Measurements from ENCODE around the gene TMEM253.

TMEM253 gene

DNA sequence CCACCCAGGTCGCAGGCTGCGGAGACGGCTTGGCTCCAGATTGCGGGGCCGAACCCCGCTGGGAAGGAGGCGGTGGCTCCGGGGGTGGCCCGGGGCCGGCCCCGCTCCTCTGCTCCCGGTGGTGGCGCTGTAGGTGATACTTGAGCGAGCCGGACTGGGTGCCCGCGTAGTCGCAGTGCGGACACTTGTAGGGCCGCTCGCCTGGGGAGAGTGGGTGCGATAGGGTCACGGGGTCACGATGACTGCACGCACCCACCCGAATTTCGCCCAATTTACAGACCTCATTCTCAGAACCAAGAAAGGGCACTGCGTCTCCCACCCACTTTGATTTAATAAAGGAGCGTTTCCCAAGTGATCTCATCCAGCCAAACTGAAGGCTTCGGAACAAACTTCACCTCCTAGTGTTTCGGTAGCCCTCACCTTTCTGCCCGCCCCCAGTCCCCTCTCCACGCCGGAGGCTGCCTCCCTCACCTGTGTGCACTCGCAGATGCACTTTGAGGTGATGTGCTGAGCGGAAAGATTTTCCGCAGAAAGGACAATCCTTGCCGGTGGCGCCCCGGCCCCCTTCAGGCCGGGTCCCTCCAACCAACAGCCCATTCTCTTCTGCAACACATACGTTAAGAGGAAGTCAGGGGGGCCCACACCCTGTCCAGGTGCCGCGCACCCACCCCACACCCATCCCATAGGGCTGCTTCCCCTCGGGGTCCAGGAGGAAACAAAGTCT lies 9.8 kb upstream of the TMEM253 start:
- DNase-seq: no peak

DNA sequence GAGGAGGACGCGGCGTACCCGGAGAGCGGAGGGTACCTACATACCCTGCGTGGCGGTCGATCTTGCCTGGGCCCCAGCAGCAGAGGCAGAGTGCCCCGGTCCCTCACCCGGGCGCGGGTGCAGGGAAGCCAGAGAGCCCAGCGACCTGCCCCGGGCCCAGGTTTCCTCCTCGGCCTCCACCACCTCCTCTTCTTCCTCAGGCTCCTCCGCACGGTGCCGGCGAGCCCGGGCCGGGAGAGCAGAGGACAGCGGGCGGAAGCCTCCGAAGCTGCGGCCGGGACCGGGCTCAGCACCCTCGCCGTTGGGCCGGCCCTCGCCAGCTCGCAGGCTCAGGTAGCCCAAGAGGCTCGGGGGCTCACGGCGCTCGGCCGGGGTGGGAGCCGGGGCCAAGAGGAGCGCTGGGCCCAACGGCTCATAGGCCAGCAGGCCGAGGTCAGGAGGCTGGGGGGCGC lies 9.0 kb upstream of the TMEM253 start:
- DNase-seq: no peak

DNA sequence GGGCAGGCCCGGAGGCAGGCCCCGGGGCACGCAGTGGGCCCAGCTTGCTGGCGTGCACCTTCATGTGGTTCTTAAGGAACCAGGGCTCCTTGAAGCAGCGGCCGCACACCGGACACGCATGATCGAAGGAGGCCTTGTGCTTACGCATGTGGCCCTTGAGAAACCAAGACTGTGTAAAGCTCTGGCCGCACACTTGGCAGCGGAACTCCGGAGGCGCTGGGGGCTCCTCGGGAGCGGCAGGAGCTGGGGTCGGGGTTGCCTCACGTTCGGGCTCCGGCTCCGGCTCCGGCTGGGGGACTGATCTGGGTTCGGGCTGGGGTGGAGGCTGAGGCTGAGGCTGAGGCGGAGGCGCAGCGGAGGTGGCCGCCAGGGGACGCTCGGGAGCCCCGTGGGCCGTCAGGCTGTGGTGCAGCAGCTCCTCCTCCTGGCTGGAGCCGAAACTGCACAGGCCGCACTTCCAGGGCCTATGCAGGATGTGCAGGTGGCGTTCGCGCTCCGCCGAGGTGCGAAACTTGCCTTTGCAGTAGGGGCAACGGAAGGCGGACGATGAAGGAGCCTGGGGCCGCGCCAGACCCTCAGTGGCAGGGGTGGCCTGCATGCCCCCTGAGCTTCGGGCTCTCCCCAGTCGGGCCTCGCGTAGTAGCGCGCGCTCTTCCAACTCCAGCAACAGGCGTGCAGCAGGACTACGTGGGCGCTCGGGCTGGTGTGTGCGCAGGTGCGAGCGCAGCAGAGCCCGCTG lies 8.4 kb upstream of the TMEM253 start:
- no peak for DNase-seq

DNA sequence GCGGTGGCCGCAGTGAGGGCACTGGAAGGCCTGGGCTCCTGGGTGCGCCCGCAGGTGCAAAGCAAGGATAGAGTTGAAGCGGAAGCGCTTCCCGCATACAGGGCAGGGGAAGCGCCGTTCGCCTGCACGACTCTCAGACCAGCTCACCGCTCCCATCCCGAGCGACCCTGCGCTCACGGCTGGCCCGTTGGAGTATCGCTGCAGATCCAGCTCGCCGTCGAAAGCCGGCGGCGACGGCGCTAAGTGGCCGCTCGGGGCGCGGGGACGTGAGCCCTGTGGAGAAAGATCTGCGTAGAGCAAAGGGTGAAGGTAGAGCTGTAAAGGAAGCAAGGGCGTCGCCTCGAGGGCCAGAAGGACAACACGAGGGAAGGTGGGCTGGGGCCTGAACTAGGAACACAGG lies 7.8 kb upstream of the TMEM253 start:
- DNase-seq: no peak

DNA sequence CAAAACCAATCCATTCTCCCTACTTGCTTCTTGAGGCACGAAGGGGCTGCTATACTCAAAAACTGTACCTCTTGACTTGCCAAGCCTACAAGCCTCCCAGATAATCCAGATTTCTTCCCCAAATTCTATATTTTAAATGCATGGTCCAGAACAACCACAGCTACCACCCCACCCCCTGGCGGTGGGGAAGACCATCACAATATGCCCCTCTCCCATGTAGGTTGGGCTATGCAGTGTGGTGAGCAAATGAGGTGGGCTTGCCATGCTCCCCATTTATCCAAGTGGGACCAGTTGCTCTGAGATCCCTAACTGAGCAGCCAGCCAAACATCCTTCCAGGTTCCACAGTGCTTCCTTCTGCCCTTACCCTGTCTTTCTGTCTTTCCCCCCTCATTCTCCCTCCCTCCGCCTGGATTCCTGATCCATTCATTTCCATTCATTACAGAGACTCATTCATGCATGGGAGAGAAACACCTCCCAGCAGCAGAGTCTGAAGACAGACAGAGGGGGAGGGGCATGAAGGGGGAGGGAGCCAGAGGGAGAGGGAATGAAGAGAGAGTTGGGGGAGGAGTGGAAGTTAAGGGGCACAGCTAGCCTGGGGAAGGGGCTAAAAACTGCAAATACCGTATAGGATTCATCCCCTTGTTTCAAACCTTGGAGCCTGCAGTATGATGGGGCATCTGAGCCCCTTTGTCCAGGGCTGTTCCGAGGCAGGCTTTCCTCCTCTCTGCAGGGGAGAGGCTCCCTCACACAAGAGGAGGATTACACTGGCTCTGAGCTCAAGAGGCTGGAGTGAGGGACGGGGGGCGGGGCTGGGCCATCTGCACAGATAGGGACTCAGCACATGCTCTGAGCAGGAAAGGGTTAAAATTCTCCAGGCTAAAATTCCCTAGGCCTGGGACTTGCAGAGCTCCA lies 6.8 kb upstream of the TMEM253 start:
- no peak for DNase-seq

DNA sequence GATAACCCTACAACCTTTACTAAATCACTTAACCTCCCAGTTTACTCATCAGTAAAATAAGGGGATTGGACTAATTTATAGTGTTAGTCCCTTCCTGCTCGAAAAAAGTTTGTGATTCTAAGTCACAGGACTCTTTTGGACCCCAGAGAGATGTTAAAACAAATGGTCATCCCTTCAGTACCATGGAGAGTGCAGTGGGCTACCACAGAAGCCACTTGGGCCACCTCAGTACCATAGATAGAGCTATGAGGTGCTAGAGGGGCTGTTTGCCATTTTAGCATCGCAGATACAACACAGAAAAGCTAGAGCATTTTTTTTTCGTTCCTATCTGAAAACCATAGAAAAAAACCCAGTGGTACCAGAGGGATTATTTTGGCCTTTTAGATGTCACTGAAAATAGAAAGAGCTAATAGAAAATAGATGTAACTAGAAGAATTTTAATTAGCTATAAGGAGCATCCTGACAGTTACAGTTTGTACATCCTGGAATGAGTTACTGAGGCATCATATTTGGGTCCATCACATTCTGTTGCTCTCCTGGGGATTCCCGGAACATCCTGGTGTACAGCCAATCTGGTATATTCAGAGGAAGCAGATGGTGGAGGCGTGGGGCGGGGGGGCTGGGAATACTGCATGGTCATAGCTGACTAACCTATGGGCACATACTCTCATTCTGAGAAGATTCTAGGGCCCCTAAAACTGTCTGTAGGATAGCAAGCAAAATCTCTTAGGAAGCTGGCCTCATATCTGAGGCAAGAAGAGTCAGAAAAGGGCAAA lies 5.2 kb upstream of the TMEM253 start:
- no peak for DNase-seq

DNA sequence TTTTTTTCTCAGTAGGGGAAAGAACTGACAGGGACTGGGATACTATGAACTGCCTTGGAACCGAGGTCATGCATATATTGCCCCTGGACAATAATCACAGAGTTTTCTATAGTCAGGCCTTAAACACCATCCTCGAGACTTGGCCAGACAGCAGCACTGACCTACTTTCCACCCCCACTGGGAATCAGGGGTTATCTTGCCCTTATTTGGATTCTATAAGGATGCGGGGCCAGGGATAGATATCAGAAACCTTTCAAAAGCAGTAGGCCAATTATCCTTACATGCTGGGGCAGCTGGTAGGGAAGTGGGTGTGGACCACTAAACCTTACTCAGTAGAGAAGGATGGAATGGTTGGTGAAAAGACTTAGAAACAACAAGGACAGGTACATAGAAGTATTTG lies 4.4 kb upstream of the TMEM253 start:
- no peak for DNase-seq

DNA sequence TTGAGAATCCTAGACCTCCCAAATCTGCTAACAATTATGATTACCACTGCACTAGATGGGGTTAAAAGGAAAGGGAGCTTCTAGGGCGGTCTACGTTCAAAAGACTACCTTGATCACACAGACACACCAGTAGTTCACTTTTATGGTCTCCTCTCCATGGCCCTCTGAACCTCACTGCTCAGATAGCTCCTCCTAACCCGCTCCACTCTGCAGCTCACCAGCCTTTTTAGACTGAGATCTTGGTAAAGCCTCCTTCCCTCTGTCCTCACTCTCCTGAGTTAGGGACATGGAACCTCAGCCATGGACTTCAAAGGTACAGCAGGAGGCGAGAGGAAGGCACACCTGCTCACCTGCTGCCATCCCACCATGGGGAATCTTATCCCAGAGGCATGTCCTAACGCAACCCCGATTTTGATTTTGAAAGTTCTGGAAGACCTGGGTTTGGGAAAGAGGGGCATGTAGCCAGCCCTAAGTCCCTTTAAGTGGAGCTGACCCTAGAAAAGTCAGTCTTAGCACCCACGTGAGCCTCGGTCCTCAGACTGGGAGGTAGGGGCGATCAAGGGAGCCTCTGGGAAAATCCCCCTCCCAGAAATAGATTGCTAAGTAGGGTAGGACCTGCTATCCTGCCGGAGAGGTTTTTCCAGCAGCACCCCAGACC lies 3.8 kb upstream of the TMEM253 start:
- no peak for DNase-seq

DNA sequence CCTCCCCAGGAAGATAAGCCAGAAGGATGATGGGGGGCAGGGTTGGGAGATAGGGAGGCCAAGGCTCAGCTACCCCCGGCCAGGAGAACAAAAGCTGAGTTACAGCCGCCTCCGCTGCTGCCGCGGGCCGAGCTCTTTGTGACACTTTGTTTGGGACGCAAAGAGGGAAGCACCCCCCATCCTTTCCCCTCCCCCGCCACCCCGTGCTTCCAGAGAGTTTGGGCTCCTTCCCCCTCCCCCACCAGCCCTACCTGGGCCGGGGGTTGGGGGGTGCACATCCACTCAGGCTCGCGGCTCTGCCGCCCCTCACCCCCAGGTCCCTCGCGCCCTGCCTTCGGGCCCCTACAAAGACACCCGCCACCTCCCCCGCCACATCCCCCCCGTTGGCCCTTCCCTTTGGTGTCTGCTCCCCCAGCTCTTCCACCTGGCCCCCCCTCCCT lies 3.2 kb upstream of the TMEM253 start:
- DNase-seq: no peak

DNA sequence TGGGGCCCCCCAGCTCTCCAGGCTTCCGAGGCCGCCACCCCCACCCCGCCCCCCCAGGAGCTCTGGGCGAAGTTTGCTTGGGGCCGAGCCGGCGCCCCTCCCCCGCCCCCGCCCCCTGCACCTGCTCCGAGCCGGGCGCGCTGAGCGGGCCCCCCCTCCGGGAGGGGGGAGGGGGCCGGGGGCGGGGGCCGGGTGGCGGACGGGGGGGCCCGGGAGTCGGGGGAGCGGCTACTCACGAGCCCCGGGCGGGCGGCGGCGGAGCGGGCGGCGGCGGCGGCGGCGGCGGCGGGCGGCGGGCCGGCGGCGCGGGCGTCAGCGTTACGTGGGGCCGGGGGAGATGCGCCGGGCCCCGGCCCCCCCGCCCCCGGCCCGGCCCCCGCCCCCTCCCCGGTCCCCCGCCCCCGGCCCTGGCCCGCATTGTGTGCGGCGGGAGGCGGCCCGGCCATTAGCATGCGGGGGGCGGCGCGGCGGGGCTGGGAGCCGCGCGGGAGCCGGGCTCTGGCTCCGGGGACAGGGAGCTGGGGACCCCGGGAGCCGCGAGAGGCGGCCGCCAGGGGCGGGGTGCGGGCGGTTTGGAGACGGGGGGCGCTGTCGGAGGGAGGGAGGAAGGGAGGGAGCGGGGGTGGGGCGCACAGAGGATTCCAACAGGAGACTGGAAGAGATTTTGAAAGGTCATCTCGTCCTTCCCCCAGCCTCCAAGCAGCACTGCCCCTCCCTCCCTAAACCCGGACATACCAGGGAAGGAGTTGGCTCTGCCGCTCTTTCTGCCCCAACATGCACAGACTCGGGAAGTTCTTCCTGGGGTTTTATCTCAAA lies 2.6 kb upstream of the TMEM253 start, which contains the start of gene ZNF219:
TSS of gene ZNF219 (minus strand) at position 580 of the 816 bp plus-strand sequence. CDS start 5,064 bp downstream, outside the sequence.
- no peak for DNase-seq

DNA sequence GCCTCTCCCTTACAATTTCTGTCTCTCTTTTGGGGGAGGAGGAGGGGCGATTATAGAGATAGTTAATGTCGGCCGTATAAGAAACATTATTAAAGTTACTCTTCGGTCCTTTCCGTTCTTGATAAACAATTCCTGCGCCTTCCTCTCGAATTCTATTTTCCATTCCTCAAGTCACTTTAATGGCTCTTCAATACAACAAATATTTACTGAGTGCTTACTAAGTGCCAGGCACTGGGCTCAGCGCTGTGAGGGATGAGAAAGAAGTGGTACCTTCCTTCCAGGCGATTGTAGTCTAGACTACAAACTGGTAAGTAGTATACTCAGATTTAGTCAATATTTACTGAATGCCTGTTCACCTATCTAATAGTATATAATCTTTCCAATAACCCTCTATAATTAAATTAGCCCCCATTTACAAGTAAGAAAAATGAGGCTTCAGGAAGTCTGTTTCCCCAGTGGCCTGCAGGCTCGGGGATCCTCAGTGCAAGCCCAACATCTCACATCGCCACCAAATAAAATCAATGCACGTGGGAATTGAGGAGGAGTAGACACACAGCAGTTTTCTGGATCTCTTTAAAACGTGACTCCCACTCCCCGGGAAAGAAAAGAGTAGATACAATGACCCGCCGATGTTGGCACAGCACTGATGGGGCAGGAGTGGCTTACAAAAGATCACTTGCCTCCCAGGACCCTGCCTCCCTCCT lies 1.8 kb upstream of the TMEM253 start:
- no peak for DNase-seq

DNA sequence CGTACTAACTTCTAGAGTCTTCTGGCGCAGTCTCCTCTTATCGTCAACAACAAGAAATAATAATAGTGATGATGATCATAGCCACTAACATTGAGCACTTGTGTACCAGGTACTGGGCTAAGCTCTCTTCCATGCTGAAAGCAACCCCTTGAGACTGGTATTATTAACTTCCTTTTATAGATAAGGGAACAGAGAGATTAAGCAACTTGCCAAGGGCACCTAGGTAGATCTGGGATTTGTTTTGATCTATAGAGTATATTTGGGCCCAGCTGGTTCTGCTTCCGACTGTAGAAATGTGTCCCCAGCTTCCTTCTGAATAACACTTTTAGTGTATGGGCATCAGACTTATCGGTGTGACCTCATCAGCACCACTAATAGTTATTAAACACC lies 1.3 kb upstream of the TMEM253 start:
- no peak for DNase-seq

DNA sequence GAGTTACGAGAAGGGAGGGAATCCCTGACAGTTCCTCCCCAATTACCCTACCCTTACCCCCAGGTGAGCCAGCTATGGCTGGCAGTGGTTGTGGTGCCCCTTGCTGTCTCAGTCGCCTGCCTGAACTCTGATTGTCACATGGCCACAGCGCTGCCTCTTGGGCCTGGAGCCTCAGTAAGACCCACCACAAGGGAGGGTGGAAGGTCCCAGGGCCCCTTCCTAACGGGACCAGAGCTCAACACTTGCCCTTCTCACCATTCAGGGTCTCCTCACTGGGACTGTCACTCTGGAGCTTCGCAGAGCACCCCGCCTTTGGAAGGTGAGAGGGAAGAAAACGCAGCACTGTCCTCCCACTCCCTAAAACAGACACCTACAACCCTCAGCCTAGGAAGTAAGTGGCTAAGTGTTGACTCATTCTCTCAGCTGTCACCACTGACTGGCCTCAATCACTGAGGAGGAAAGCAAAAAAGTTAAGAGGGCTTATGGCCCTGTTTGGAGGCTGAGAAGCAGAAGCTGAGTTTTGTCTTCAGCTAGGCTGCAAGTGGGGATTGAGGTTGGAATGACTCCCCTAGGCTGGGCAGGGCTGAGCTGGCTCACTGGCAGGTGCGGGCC lies 1.0 kb downstream of the TMEM253 start:
- no peak for DNase-seq

DNA sequence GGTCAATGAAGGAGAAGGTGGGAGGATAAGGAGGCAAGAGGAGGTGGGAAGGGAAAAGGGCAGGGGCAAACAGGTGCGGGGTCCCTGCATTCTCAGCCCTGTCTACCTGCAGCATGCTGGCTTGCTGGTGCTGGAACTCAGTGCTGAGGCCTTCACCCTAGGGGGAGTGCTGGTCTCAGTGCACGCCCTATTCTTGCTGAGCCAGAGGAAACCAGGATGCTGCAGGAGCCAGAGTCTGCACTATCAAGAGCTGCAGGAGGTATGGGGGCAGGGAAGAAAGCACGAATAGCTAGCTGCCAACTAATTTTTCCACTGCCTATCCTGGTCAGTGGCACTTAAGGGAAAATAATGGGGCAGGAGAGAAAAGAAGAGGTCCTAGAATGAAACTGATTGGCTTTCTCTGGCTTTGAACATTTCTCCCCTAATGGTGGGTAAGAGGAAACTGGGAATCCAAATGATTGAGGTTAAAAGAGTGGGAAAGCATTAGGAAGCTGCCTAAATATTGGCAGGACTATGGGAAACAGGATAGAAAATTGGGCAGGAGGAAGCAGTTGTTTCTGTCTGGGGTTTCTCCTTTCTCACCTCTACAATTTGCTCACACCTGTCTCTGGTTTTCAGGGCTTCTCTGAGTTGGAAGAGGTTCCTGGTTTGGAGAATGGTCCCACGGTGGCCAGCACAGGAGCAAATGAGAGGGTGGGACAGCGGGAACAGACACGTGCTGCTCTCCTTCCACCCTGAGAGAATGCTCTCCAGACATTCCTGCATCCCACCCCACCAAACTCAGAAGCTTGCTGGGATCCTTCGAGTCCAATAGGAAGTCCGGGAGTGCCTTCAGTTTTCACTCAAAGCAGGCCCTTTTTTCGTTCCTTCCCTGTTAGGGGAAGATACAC lies 1.9 kb downstream of the TMEM253 start:
- no peak for DNase-seq

DNA sequence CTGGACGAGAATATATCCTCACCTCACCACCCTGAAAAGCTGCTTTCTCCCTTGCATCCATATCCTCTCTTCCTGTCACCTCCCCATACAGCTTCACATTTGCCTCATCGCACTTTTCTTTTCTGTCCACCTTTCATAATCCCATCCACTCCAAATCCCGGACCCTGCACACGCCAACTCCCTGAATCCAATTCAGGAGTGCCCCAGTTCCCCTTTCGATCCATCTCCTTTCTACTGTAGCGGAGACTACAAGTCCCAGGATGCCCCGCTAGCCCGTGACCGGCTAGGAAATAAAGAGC lies 2.5 kb downstream of the TMEM253 start:
- DNase-seq: no peak

DNA sequence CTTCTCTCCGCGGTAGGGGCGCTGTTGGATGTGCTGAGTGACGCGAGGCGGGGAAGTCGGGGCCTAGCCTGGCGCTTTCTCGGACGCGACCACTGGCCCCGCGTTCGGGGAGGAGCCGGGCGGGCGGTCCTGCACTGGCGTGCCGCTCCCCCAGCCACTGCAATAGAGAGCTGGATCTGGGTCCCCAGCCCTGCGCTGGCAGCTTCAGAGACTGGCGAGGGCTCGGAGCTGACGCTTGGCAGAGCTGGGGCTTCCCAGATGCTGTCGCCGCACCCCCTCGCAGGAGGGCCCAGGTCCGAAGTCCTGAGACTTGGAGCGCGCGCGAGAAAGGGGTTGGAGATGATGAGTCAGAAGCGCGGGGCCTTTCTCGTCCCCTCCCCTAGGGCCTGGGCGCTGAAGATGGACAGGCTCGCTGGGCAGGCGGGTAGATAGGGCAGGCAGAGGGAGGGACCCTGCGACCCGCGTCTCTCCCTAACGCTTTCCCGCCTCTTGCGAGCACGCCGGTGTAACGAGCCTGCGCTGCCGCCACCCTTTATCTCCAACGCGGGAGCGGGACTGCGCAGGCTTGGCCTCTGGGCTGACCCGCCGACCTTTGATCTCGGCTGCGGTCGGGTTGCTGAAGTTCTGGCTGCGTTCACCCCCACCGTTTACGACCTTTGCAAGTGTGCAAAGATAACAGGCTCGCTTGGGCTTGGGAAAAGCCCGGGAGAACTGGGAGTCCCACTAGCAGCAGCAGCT lies 3.0 kb downstream of the TMEM253 start:
- DNase-seq: peak; percentile 87

DNA sequence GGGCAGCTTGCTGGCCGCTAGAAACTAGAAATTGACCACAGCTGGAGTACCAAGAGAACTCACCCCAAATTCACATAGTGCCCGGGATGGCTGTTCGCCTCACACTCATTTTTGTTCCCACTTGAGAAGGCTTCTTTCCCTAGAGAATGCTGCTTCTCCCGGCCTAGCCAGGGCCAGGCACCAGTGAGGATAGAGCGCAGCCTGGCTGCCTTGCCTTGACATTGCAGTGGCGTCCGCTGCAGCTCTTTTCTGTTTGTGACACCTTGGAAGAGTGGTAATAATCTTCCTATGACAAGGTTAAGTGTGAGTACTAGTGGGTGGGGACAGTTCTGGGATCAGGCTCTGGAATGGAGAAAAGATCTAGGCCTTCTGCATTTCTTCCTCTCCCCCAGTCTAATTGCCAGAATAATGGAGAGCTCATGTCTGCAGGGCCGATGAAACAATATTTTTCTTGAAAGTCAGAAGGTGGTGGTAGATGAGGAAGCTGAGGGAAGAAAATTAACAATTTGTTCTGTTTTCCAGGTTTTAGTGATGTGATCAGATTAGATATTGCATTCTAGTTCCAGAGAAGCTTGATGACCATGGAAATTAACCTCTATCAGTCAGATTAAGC lies 3.7 kb downstream of the TMEM253 start:
- peak; percentile 49 for DNase-seq

DNA sequence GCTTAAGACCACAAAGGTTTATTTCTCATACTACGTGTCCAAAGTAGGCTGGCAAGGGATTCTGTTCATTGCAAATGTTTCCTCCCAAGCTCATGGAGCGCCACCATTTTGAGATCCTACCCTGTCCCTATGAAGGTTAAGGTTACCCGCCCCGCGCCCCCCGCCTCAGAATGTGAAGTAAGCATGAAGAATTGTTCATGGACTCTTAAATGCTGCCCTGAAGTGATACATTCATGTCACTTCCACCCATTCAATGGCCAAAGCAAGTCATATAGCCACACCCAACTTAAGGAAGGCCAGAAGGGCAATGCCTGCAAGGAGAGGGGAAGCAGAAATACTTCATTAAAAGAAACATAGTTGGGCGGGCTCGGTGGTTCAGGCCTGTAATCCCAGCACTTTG lies 4.2 kb downstream of the TMEM253 start:
- no peak for DNase-seq

Measured in GF-D8 (cell line).